Measurements from ENCODE around the gene SH3D21.

SH3D21 gene

GRCh38 chr1:36301220-36301619, 4.9 kb upstream of the SH3D21 start:
- TF ChIP-seq, protein P1, sequence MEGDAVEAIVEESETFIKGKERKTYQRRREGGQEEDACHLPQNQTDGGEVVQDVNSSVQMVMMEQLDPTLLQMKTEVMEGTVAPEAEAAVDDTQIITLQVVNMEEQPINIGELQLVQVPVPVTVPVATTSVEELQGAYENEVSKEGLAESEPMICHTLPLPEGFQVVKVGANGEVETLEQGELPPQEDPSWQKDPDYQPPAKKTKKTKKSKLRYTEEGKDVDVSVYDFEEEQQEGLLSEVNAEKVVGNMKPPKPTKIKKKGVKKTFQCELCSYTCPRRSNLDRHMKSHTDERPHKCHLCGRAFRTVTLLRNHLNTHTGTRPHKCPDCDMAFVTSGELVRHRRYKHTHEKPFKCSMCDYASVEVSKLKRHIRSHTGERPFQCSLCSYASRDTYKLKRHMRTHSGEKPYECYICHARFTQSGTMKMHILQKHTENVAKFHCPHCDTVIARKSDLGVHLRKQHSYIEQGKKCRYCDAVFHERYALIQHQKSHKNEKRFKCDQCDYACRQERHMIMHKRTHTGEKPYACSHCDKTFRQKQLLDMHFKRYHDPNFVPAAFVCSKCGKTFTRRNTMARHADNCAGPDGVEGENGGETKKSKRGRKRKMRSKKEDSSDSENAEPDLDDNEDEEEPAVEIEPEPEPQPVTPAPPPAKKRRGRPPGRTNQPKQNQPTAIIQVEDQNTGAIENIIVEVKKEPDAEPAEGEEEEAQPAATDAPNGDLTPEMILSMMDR (conservative IDR thresholded peaks at IDR 0.05; ENCODE audit: low read depth, low read length), result no peak
- DNase-seq (ENCODE audit: low read depth), result no peak
- H3K4me3 ChIP-seq (ENCODE audit: low read length), result no peak overlapping the region

GRCh38 chr1:36303244-36303643, 2.9 kb upstream of the SH3D21 start:
- DNase-seq (ENCODE audit: low read depth), result no peak
- TF ChIP-seq, protein P1 (conservative IDR thresholded peaks at IDR 0.05; ENCODE audit: low read depth, low read length), result no peak
- H3K4me3 ChIP-seq (ENCODE audit: low read length), result no peak overlapping the region

DNA sequence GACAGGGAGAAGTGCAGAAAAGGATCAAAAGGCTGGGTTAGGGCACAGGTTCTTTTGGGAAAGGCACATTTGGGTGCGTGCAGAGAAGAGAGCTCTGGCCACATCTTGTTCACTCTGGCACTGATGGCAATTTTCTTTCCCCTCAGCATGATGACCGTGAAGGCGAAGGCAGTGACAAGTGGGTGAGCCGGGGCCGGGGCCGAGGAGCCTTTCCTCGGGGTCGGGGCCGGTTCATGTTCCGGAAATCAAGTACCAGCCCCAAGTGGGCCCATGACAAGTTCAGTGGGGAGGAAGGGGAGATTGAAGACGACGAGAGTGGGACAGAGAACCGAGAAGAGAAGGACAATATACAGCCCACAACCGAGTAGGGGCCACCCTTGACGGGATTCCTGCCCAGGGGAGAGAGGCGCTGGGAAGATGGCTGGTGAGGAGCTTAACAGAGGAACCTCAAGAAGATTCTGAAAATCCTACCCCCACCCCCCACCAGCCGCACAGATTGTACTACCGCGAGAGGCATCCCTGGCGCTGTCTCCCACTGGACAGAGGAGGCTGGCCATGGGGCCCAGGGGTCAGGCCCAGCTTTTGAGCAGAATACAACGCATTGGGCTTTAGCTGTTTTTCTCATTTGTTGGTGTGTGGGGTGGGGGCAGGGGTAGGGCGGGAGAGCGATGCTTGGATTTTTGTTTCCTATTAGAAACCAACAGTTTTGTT, 2.4 kb upstream of the SH3D21 start:
- DNase-seq (ENCODE audit: low read depth), result no peak
- H3K4me3 ChIP-seq (ENCODE audit: low read length), result no peak overlapping the region
- TF ChIP-seq, protein P1 (conservative IDR thresholded peaks at IDR 0.05; ENCODE audit: low read depth, low read length), result no peak

- TF ChIP-seq, protein P1 (conservative IDR thresholded peaks at IDR 0.05; ENCODE audit: low read depth, low read length), result no peak
- DNase-seq (ENCODE audit: low read depth), result no peak
- H3K4me3 ChIP-seq (ENCODE audit: low read length), result no peak overlapping the region
These were observed 1.6 kb upstream of the SH3D21 start for GRCh38 chr1:36304521-36304920.

DNA sequence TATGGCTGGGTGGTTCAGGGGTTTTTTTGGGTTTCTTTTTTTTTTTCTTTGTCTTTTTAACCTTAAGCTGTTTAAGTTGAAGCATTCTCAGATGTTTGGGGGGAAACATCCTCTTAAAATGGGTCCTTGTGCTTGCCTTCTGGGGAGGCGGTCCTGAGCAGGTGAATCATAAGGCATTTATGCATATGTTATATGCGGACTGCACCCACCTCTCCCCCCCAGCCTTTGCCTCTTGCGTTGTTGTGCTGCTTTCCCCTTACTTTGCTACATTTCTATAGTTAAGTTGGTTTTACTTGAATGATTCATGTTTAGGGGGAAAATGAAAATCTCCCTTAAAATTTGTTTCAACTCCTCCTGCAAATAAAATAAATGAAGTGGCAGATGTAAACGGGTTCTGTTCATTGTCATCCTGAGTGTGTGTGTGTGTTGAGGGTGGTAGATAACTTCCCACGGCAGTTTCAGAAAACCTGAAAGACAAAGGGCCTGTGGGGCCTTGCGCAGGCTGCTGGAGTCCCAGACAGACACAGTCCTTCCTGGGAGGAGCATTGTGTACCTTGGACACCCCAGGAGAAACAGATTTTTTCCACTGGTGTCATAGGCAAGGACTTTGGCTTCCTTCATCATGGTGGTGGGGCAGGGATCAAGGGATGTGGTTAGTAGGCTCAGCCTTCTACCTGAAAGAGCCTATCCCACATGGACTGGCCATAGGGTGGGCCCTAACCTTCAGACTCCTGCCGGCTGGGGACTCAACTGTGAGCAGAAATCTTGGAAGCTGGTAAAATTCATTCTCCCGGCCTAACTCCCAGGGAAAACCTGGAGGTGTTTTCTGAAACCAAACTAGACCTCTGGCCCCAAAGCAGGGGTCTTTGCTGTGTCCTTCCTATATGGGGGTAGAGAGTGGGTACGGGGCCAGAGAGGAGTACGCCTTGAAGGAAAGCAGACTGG, 926 bp upstream of the SH3D21 start:
- DNase-seq (ENCODE audit: low read depth), result no peak
- TF ChIP-seq, protein P1 (conservative IDR thresholded peaks at IDR 0.05; ENCODE audit: low read depth, low read length), result no peak
- no peak overlapping the region for H3K4me3 ChIP-seq (ENCODE audit: low read length)

DNA sequence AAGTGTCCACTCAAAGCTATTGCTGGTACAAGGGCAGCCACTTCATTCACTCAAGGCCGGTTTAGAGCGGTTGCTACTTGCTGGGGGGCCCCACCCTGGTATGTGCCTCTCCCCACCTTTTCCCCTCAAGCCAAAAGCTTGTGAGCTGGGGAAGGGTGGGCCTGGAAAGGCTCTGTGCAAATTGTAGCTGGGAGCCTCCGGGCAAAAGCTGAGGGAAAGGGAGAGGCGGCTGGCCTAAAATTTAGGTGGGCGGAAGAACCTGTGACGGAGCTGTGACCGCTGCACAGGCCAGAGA, 306 bp upstream of the SH3D21 start:
- no peak overlapping the region for H3K4me3 ChIP-seq (ENCODE audit: low read length)
- no peak for DNase-seq (ENCODE audit: low read depth)
- TF ChIP-seq, protein P1 (conservative IDR thresholded peaks at IDR 0.05; ENCODE audit: low read depth, low read length), result no peak

All from retinal pigment epithelial cell (primary cell).